Keratinocyte (primary cell): ENCODE results near the gene C1orf167.

Experiments
- EZH2 ChIP-seq: IDR thresholded peaks from one replicate; pipeline ENCODE4 v1.6.1; 2012; ENCODE audit warnings: inconsistent platforms, mild to moderate bottlenecking, low read length, moderate library complexity
- TF ChIP-seq, protein P1 (sequence below), 3 experiments: IDR thresholded peaks in 1 of 3; conservative IDR thresholded peaks in 1 of 3; optimal IDR thresholded peaks in 1 of 3; 2 replicates in 2 of 3; 3 replicates in 1 of 3; pipeline versions ENCODE3 to v1.5.1; 2011; ENCODE audit warnings: low read length in 3 of 3, mild to moderate bottlenecking in 3 of 3, moderate library complexity in 2 of 3, control low read depth in 1 of 3, inconsistent platforms in 1 of 3; ENCODE audit not compliant: insufficient read depth in 2 of 3; ENCODE audit errors: extremely low read depth in 1 of 3

DNA sequence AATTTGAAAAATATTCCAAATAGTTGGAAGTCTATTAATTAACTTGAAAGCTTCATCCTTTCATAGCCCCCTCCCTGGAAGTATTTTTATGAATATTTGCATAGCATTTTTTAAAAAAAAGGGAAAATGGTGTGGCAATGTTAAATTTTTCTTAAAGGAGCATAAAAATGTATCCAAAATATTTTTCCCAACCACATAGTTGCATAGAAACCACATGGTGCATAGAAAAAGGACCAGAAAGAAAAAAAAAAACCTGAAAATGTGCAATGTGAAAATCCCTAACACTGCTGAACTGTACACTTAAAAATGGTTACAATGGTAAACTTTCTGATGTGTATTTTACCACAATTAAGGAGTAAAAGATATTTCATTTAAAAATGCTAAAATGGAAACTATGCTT, 8.0 kb downstream of the C1orf167 start:
- TF ChIP-seq EZH2 = no peak
- TF ChIP-seq, protein P1, sequence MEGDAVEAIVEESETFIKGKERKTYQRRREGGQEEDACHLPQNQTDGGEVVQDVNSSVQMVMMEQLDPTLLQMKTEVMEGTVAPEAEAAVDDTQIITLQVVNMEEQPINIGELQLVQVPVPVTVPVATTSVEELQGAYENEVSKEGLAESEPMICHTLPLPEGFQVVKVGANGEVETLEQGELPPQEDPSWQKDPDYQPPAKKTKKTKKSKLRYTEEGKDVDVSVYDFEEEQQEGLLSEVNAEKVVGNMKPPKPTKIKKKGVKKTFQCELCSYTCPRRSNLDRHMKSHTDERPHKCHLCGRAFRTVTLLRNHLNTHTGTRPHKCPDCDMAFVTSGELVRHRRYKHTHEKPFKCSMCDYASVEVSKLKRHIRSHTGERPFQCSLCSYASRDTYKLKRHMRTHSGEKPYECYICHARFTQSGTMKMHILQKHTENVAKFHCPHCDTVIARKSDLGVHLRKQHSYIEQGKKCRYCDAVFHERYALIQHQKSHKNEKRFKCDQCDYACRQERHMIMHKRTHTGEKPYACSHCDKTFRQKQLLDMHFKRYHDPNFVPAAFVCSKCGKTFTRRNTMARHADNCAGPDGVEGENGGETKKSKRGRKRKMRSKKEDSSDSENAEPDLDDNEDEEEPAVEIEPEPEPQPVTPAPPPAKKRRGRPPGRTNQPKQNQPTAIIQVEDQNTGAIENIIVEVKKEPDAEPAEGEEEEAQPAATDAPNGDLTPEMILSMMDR (optimal IDR thresholded peaks at IDR 0.05 in 1 of 3, IDR thresholded peaks at IDR 0.05 in 1 of 3, conservative IDR thresholded peaks at IDR 0.05 in 1 of 3; ENCODE audit: extremely low read depth in 1 of 3, insufficient read depth in 2 of 3, low read length in 3 of 3) = no peak
